HG03442 (cell line): ENCODE measurements around the gene DOCK3.
"Not testable (repeated sequence)": the region's sequence is repeated elsewhere in the genome, so short reads cannot be mapped to it uniquely, and the experiment has no call there.

ENCODE experiments used
- ATAC-seq: cut with Tn5 transposase; IDR thresholded peaks from one replicate; pipeline ENCODE4 v1.9.1; 2021; ENCODE audit warnings: mild to moderate bottlenecking, moderate library complexity; ENCODE audit not compliant: unreplicated experiment

Gene DOCK3

GRCh38 chr3:51190827-51191226 is 516.1 kb downstream of the DOCK3 start:
- no peak for ATAC-seq

- no peak for ATAC-seq
These were observed 517.0 kb downstream of the DOCK3 start for GRCh38 chr3:51191768-51192167.

GRCh38 chr3:51198477-51198876 is 523.8 kb downstream of the DOCK3 start:
- ATAC-seq, result no peak

GRCh38 chr3:51199296-51199695 is 524.6 kb downstream of the DOCK3 start:
- not testable (repeated sequence) for ATAC-seq

GRCh38 chr3:51216291-51216690 is 541.6 kb downstream of the DOCK3 start:
- no peak for ATAC-seq

- no peak for ATAC-seq
These were observed 547.2 kb downstream of the DOCK3 start for GRCh38 chr3:51221959-51222358.

GRCh38 chr3:51224283-51224682 is 549.6 kb downstream of the DOCK3 start:
- ATAC-seq, result no peak

GRCh38 chr3:51224843-51225242 is 550.1 kb downstream of the DOCK3 start:
- ATAC-seq, result no peak

GRCh38 chr3:51242939-51243338 is 568.2 kb downstream of the DOCK3 start:
- ATAC-seq, result no peak

- ATAC-seq, result no peak
These were observed 569.2 kb downstream of the DOCK3 start for GRCh38 chr3:51243924-51244323.

- no peak for ATAC-seq
These were observed 571.1 kb downstream of the DOCK3 start for GRCh38 chr3:51245867-51246266.

- no peak for ATAC-seq
These were observed 583.1 kb downstream of the DOCK3 start for GRCh38 chr3:51257870-51258269.

GRCh38 chr3:51264166-51264565 is 589.4 kb downstream of the DOCK3 start:
- not testable (repeated sequence) for ATAC-seq

GRCh38 chr3:51268132-51268531 is 593.4 kb downstream of the DOCK3 start:
- no peak for ATAC-seq

- ATAC-seq, result no peak
These were observed 594.7 kb downstream of the DOCK3 start for GRCh38 chr3:51269466-51269865.

GRCh38 chr3:51270559-51270958 is 595.8 kb downstream of the DOCK3 start:
- no peak for ATAC-seq

GRCh38 chr3:51271172-51271571 is 596.4 kb downstream of the DOCK3 start:
- ATAC-seq, result no peak

- ATAC-seq, result no peak
These were observed 599.3 kb downstream of the DOCK3 start for GRCh38 chr3:51274052-51274451.

- ATAC-seq, result no peak
These were observed 600.5 kb downstream of the DOCK3 start for GRCh38 chr3:51275111-51275805.

GRCh38 chr3:51276046-51276445 is 601.3 kb downstream of the DOCK3 start:
- no peak for ATAC-seq

GRCh38 chr3:51279448-51279847 is 604.7 kb downstream of the DOCK3 start:
- ATAC-seq, result no peak

- ATAC-seq, result no peak
These were observed 605.4 kb downstream of the DOCK3 start for GRCh38 chr3:51280176-51280575.

- ATAC-seq, result no peak
These were observed 608.2 kb downstream of the DOCK3 start for GRCh38 chr3:51282931-51283330.
